Osteoblast (primary cell): ENCODE measurements around the gene RHEBL1. TPM values are rescaled to one million over a fixed set of nuclear protein-coding genes. Genes with fewer than 3 reads are reported as not detected.

Source experiments
- DNase-seq: peaks from one replicate; pipeline ENCODE4 v3.0.0; 2011; ENCODE audit warnings: low spot score, mixed read lengths; ENCODE audit not compliant: insufficient read length; ENCODE audit errors: missing footprints
- H2AFZ ChIP-seq: 2 replicates; pipeline ENCODE4 v1.6.0; 2011; ENCODE audit warnings: mild to moderate bottlenecking, low read length
- H3K27ac ChIP-seq: 2 replicates; pipeline ENCODE4 v1.5.1; 2011; ENCODE audit warnings: mild to moderate bottlenecking, low read depth, low read length, moderate library complexity
- H3K27me3 ChIP-seq: 2 replicates; pipeline ENCODE4 v1.6.0; 2012; ENCODE audit warnings: mild to moderate bottlenecking, control low read depth, inconsistent platforms, low read length, moderate library complexity; ENCODE audit not compliant: insufficient read depth
- H3K36me3 ChIP-seq: 2 replicates; pipeline ENCODE4 v1.5.1; 2011; ENCODE audit warnings: mild to moderate bottlenecking, low read length, control low read depth, moderate library complexity; ENCODE audit not compliant: insufficient read depth
- H3K4me1 ChIP-seq: 2 replicates; pipeline ENCODE4 v1.5.1; 2011; ENCODE audit warnings: mild to moderate bottlenecking, low read length, control low read depth, moderate library complexity; ENCODE audit not compliant: insufficient read depth
- H3K4me2 ChIP-seq: 2 replicates; pipeline ENCODE4 v1.6.0; 2011; ENCODE audit warnings: mild to moderate bottlenecking, low read length; ENCODE audit not compliant: insufficient read depth
- H3K4me3 ChIP-seq: fragments of 200-600 bp; sonication (generic); 3 replicates; pipeline ENCODE4 v1.5.1; 2012; ENCODE audit warnings: mild to moderate bottlenecking, low read length, inconsistent platforms; ENCODE audit not compliant: insufficient read depth
- H3K79me2 ChIP-seq: 2 replicates; pipeline ENCODE4 v1.6.0; 2012; ENCODE audit warnings: mild to moderate bottlenecking, low read length, control low read depth, inconsistent platforms; ENCODE audit not compliant: insufficient read depth
- H3K9me3 ChIP-seq: 2 replicates; pipeline ENCODE4 v1.5.1; 2011; ENCODE audit warnings: low read depth, low read length, control low read depth
- H4K20me1 ChIP-seq: 2 replicates; pipeline ENCODE4 v1.6.0; 2012; ENCODE audit warnings: mild to moderate bottlenecking, low read length, control low read depth; ENCODE audit not compliant: insufficient read depth
- CTCF ChIP-seq: IDR thresholded peaks from 2 replicates; pipeline ENCODE4 v1.5.1; 2011; ENCODE audit warnings: mild to moderate bottlenecking, low read depth, low read length, moderate library complexity; ENCODE audit errors: extremely low read depth
- total RNA-seq: library from RNA; depleted of rRNA; stranded (reverse); fragments of >200 nt; gene quantifications from 2 replicates; pipeline ENCODE4 v1.2.3, GENCODE V29; 2012

The RHEBL1 gene
- total RNA-seq, 1 donor, result 0.72 TPM

GRCh38 chr12:49086116-49086515 is 16.3 kb upstream of the RHEBL1 start:
- no peaks in the 10 kb centered on the region for H3K79me2 ChIP-seq
- H3K9me3 ChIP-seq, result no peaks in the 10 kb centered on the region
- H3K4me3 ChIP-seq, result no peak overlapping the region
- no peaks in the 10 kb centered on the region for H4K20me1 ChIP-seq
- peak; percentile 50 for DNase-seq
- no peaks in the 10 kb centered on the region for H3K36me3 ChIP-seq
- peaks cover 5% of the 10 kb centered on the region for H3K4me1 ChIP-seq
- H3K4me2 ChIP-seq, result no peak overlapping the region
- TF ChIP-seq CTCF, result no peak
- H3K27me3 ChIP-seq, result peaks cover 21% of the 10 kb centered on the region
- peak overlapping the region; percentile 3 for H2AFZ ChIP-seq
- no peak overlapping the region for H3K27ac ChIP-seq

GRCh38 chr12:49084438-49084837 is 14.7 kb upstream of the RHEBL1 start:
- Histone ChIP-seq H3K27me3 (peaks cover 10% of the 10 kb centered on the region), H2AFZ (no peak overlapping the region), H3K79me2 (no peaks in the 10 kb centered on the region), H3K4me1 (no peaks in the 10 kb centered on the region), H3K4me2 (no peak overlapping the region), H3K4me3 (no peak overlapping the region), H3K9me3 (no peaks in the 10 kb centered on the region), H3K36me3 (no peaks in the 10 kb centered on the region), H4K20me1 (no peaks in the 10 kb centered on the region), H3K27ac (no peak overlapping the region)
- no peak for TF ChIP-seq CTCF
- no peak for DNase-seq

- no peak for TF ChIP-seq CTCF
- no peak overlapping the region for H3K27ac ChIP-seq
- H4K20me1 ChIP-seq, result no peaks in the 10 kb centered on the region
- H3K4me2 ChIP-seq, result no peak overlapping the region
- H3K79me2 ChIP-seq, result no peaks in the 10 kb centered on the region
- no peak for DNase-seq
- no peaks in the 10 kb centered on the region for H3K27me3 ChIP-seq
- H3K4me1 ChIP-seq, result no peaks in the 10 kb centered on the region
- H3K9me3 ChIP-seq, result no peaks in the 10 kb centered on the region
- H3K4me3 ChIP-seq, result no peak overlapping the region
- H2AFZ ChIP-seq, result no peak overlapping the region
- H3K36me3 ChIP-seq, result no peaks in the 10 kb centered on the region
Observed at GRCh38 chr12:49079793-49080192, 10.0 kb upstream of the RHEBL1 start.

GRCh38 chr12:49070971-49071370 is 1.2 kb upstream of the RHEBL1 start:
- no peak for TF ChIP-seq CTCF
- DNase-seq, result no peak
- H3K4me2 ChIP-seq, result no peak overlapping the region
- no peak overlapping the region for H3K27ac ChIP-seq
- H3K27me3 ChIP-seq, result no peaks in the 10 kb centered on the region
- no peaks in the 10 kb centered on the region for H3K79me2 ChIP-seq
- no peak overlapping the region for H3K4me3 ChIP-seq
- no peak overlapping the region for H2AFZ ChIP-seq
- no peaks in the 10 kb centered on the region for H3K36me3 ChIP-seq
- no peaks in the 10 kb centered on the region for H4K20me1 ChIP-seq
- H3K4me1 ChIP-seq, result peaks cover 11% of the 10 kb centered on the region
- no peaks in the 10 kb centered on the region for H3K9me3 ChIP-seq
